Measurements from ENCODE around the gene TP53INP2. TPM values are rescaled to one million over a fixed set of nuclear protein-coding genes. Genes with fewer than 3 reads are reported as not detected.

Gene TP53INP2
- total RNA-seq, 1 experiment from 2014 or later, result 7.1 TPM

DNA sequence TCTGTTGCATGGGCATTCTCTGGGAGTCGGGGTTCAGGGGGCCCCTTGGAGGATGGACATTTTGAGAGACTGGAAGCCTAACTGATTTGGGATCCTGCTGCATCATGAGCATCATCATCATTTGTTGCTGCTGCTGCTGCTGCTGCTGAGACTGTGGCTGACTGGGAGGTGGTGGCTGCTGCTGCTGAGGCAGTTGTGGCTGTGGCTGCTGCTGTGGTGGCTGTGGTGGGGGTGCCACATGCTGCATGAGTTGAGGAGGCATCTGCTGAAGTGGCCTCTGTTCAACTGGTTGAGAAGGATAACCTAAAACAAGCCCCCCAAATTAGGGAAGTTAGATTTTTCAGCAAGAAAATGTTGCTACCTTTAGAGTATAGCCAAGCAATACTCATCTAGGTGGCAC, 38.9 kb downstream of the TP53INP2 start:
- no TSS peak for BruUV-seq (replicated peaks)
- no peak overlapping the region for H3K4me3 ChIP-seq (replicated peaks in 1 of 2; ENCODE audit: low read depth in 1 of 2, low read length in 2 of 2)
- no peaks in the 10 kb centered on the region for H3K4me1 ChIP-seq (ENCODE audit: control insufficient read depth in 1 of 2, insufficient read depth in 2 of 2, low read length in 2 of 2)
- H3K27ac ChIP-seq (ENCODE audit: low read depth, low read length), result no peak overlapping the region
- H2AFZ ChIP-seq (ENCODE audit: low read depth, low read length, poor library complexity, severe bottlenecking), result no peak overlapping the region
- H4K20me1 ChIP-seq (ENCODE audit: insufficient read depth), result no peaks in the 10 kb centered on the region
- intact Hi-C loops (cut with micrococcal nuclease), result no loop called here
- H3K9me3 ChIP-seq (ENCODE audit: control insufficient read depth in 1 of 2, insufficient read depth in 1 of 2, low read depth in 1 of 2, low read length in 2 of 2), result no peaks in the 10 kb centered on the region
- no peaks in the 10 kb centered on the region for H3K27me3 ChIP-seq (ENCODE audit: insufficient read depth, low read length)
- DNase-seq (ENCODE audit: low read depth, low spot score) (no peak), ATAC-seq (no peak)
- TF ChIP-seq, protein P1, sequence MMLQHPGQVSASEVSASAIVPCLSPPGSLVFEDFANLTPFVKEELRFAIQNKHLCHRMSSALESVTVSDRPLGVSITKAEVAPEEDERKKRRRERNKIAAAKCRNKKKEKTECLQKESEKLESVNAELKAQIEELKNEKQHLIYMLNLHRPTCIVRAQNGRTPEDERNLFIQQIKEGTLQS (IDR thresholded peaks at IDR 0.05), result no peak
- TF ChIP-seq ZNF274 (IDR thresholded peaks at IDR 0.05; ENCODE audit: low read depth, low read length) (no peak), SP1 (IDR thresholded peaks at IDR 0.05; ENCODE audit: low read depth) (no peak), CBX3 (IDR thresholded peaks at IDR 0.05; ENCODE audit: low read depth) (no peak), RAD21 (IDR thresholded peaks at IDR 0.05; ENCODE audit: low read depth) (no peak), CEBPB (IDR thresholded peaks at IDR 0.05; ENCODE audit: low read depth) (no peak), YY1 (IDR thresholded peaks at IDR 0.05; ENCODE audit: extremely low read depth, insufficient replicate concordance, low read depth, low read length) (no peak)
- no peaks in the 10 kb centered on the region for H3K79me2 ChIP-seq (ENCODE audit: insufficient read depth, low read length)
- CTCF ChIA-PET, result no interaction called here
- RAD21 ChIA-PET (ENCODE audit: low non-redundant PET in 1 of 2, low total read pairs in 2 of 2, uncharacterized antibody in 2 of 2, unreplicated experiment in 2 of 2), result no interaction called here
- H3K9ac ChIP-seq (ENCODE audit: low read length), result no peak overlapping the region
- H3K4me2 ChIP-seq (ENCODE audit: low read length), result no peak overlapping the region
- peaks cover 21 to 29% of the 10 kb centered on the region in 2 experiments; a peak in 3 of 4 replicates for H3K36me3 ChIP-seq (ENCODE audit: control insufficient read depth in 1 of 2, insufficient read depth in 2 of 2, low read length in 2 of 2)
- POLR2A ChIA-PET, result no interaction called here
- H3K9me2 ChIP-seq (ENCODE audit: insufficient read depth), result no peaks in the 10 kb centered on the region

DNA sequence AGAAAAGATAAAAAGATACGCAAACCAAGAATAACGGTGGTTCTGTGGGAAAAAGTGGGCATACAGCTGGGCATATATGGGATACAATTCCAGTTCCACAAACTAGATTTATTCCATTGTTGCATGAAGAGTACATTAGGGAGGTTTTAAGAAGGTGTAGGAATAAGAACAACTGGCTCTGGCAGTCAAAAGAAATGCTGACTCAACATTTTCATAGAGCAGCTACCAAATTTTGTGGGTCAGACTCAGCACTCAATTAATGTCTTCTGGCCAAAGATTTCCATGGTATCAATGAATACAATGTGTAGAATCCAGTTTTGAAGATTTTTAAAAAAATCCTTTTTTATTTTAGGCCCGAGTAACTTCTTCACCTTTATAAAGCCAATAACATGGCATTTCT, 40.2 kb downstream of the TP53INP2 start:
- ATAC-seq (no peak), DNase-seq (ENCODE audit: low read depth, low spot score) (no peak)
- intact Hi-C loops (cut with micrococcal nuclease), result no loop called here
- no peak overlapping the region for H3K4me2 ChIP-seq (ENCODE audit: low read length)
- no peaks in the 10 kb centered on the region for H3K9me3 ChIP-seq (ENCODE audit: control insufficient read depth in 1 of 2, insufficient read depth in 1 of 2, low read depth in 1 of 2, low read length in 2 of 2)
- TF ChIP-seq EGR1 (IDR thresholded peaks at IDR 0.05; ENCODE audit: low read depth) (no peak), CBX3 (IDR thresholded peaks at IDR 0.05; ENCODE audit: low read depth) (no peak), POLR2AphosphoS5 (IDR thresholded peaks at IDR 0.05; ENCODE audit: low read depth, low read length) (no peak), ZFX (IDR thresholded peaks at IDR 0.05) (no peak), TCF7L2 (IDR thresholded peaks at IDR 0.05; ENCODE audit: borderline replicate concordance, extremely low read depth, insufficient read depth, insufficient read length) (no peak)
- TF ChIP-seq, protein P2, sequence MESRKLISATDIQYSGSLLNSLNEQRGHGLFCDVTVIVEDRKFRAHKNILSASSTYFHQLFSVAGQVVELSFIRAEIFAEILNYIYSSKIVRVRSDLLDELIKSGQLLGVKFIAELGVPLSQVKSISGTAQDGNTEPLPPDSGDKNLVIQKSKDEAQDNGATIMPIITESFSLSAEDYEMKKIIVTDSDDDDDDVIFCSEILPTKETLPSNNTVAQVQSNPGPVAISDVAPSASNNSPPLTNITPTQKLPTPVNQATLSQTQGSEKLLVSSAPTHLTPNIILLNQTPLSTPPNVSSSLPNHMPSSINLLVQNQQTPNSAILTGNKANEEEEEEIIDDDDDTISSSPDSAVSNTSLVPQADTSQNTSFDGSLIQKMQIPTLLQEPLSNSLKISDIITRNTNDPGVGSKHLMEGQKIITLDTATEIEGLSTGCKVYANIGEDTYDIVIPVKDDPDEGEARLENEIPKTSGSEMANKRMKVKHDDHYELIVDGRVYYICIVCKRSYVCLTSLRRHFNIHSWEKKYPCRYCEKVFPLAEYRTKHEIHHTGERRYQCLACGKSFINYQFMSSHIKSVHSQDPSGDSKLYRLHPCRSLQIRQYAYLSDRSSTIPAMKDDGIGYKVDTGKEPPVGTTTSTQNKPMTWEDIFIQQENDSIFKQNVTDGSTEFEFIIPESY (IDR thresholded peaks at IDR 0.05; ENCODE audit: extremely low read depth, insufficient replicate concordance, low read length), result no peak
- TF ChIP-seq, protein P3, sequence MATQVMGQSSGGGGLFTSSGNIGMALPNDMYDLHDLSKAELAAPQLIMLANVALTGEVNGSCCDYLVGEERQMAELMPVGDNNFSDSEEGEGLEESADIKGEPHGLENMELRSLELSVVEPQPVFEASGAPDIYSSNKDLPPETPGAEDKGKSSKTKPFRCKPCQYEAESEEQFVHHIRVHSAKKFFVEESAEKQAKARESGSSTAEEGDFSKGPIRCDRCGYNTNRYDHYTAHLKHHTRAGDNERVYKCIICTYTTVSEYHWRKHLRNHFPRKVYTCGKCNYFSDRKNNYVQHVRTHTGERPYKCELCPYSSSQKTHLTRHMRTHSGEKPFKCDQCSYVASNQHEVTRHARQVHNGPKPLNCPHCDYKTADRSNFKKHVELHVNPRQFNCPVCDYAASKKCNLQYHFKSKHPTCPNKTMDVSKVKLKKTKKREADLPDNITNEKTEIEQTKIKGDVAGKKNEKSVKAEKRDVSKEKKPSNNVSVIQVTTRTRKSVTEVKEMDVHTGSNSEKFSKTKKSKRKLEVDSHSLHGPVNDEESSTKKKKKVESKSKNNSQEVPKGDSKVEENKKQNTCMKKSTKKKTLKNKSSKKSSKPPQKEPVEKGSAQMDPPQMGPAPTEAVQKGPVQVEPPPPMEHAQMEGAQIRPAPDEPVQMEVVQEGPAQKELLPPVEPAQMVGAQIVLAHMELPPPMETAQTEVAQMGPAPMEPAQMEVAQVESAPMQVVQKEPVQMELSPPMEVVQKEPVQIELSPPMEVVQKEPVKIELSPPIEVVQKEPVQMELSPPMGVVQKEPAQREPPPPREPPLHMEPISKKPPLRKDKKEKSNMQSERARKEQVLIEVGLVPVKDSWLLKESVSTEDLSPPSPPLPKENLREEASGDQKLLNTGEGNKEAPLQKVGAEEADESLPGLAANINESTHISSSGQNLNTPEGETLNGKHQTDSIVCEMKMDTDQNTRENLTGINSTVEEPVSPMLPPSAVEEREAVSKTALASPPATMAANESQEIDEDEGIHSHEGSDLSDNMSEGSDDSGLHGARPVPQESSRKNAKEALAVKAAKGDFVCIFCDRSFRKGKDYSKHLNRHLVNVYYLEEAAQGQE (IDR thresholded peaks at IDR 0.05; ENCODE audit: low read depth), result no peak
- H4K20me1 ChIP-seq (ENCODE audit: insufficient read depth), result no peaks in the 10 kb centered on the region
- no peaks in the 10 kb centered on the region for H3K4me1 ChIP-seq (ENCODE audit: control insufficient read depth in 1 of 2, insufficient read depth in 2 of 2, low read length in 2 of 2)
- CTCF ChIA-PET, result no interaction called here
- H3K27ac ChIP-seq (ENCODE audit: low read depth, low read length), result no peak overlapping the region
- RAD21 ChIA-PET (ENCODE audit: low non-redundant PET in 1 of 2, low total read pairs in 2 of 2, uncharacterized antibody in 2 of 2, unreplicated experiment in 2 of 2), result no interaction called here
- POLR2A ChIA-PET, result no interaction called here
- no peak overlapping the region for H3K9ac ChIP-seq (ENCODE audit: low read length)
- no peaks in the 10 kb centered on the region for H3K79me2 ChIP-seq (ENCODE audit: insufficient read depth, low read length)
- H3K9me2 ChIP-seq (ENCODE audit: insufficient read depth), result no peaks in the 10 kb centered on the region
- no TSS peak for BruUV-seq (replicated peaks)
- H3K4me3 ChIP-seq (replicated peaks in 1 of 2; ENCODE audit: low read depth in 1 of 2, low read length in 2 of 2), result no peak overlapping the region
- H3K27me3 ChIP-seq (ENCODE audit: insufficient read depth, low read length), result no peaks in the 10 kb centered on the region
- peaks cover 27 to 33% of the 10 kb centered on the region in 2 experiments for H3K36me3 ChIP-seq (ENCODE audit: control insufficient read depth in 1 of 2, insufficient read depth in 2 of 2, low read length in 2 of 2)
- H2AFZ ChIP-seq (ENCODE audit: low read depth, low read length, poor library complexity, severe bottlenecking), result no peak overlapping the region

Measured in HCT116 (cell line).